C4-2B (cell line): Measurements from ENCODE around the gene MYO9B.

Source experiments
- H3K27ac ChIP-seq: fragments of 450-650 bp; 2 replicates; pipeline ENCODE4 v1.5.1; 2017
- ZFX ChIP-seq: fragments of 450-650 bp; IDR thresholded peaks from 2 replicates; pipeline ENCODE4 v1.6.1; 2017
- TF ChIP-seq, protein P1 (sequence below): fragments of 450-650 bp; conservative IDR thresholded peaks from 2 replicates; pipeline ENCODE4 v1.5.1; 2017; ENCODE audit warnings: mild to moderate bottlenecking

Gene MYO9B

GRCh38 chr19:17256130-17256529 lies 180.6 kb downstream of the MYO9B start:
- TF ChIP-seq, protein P1, sequence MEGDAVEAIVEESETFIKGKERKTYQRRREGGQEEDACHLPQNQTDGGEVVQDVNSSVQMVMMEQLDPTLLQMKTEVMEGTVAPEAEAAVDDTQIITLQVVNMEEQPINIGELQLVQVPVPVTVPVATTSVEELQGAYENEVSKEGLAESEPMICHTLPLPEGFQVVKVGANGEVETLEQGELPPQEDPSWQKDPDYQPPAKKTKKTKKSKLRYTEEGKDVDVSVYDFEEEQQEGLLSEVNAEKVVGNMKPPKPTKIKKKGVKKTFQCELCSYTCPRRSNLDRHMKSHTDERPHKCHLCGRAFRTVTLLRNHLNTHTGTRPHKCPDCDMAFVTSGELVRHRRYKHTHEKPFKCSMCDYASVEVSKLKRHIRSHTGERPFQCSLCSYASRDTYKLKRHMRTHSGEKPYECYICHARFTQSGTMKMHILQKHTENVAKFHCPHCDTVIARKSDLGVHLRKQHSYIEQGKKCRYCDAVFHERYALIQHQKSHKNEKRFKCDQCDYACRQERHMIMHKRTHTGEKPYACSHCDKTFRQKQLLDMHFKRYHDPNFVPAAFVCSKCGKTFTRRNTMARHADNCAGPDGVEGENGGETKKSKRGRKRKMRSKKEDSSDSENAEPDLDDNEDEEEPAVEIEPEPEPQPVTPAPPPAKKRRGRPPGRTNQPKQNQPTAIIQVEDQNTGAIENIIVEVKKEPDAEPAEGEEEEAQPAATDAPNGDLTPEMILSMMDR = no peak
- TF ChIP-seq ZFX = no peak
- H3K27ac ChIP-seq = no peak overlapping the region

- TF ChIP-seq ZFX = no peak
- TF ChIP-seq, protein P1 = no peak
- no peak overlapping the region for H3K27ac ChIP-seq
Observed at GRCh38 chr19:17259118-17259780, 183.7 kb downstream of the MYO9B start.

DNA sequence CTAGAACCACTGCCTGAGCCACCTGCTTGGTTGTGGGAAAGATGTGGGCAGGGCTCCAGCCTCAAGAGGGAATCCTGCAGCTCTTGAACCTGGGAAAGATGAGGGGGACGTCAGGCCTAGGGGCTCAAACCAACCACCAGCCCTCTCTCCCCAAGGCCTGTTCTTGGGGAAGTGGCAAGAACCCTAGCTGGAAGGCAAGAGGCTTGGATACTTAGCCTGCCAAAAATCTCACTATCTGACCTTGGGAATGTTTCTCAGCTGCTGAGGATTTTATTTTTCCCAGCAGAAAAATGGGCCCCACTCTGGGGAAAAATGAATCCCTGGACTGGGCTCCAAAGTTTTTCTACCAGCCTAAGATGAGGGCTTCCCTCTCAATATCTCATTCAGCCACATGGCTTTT lies 184.4 kb downstream of the MYO9B start:
- H3K27ac ChIP-seq = no peak overlapping the region
- TF ChIP-seq, protein P1 = no peak
- no peak for TF ChIP-seq ZFX

DNA sequence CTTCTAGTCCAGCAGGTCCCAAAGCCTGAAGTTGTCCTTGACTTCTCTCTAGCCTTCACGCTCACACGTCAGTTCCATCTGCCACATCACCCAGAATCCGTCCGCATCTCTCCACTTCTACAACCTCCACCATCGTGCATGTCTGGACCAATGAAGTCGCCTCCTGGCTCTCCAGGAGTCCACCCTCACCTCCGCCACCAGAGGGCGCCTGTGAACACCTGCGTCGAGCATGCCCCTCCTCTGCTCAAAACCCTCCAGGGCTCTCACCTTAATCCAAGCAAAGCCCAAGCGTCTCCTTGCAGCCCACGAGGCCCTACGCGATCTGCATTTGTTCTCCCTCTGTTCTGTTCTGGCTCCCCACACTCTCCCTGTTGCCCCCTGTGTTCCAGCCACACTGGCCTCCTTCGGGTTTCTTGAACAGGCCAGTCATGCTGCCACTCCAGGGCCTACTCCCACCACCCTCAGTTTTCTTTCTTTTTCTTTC lies 185.3 kb downstream of the MYO9B start:
- no peak for TF ChIP-seq ZFX
- TF ChIP-seq, protein P1 = peak; percentile 99
- no peak overlapping the region for H3K27ac ChIP-seq

- no peak overlapping the region for H3K27ac ChIP-seq
- no peak for TF ChIP-seq ZFX
- TF ChIP-seq, protein P1 = no peak
Observed at GRCh38 chr19:17262557-17262956, 187.0 kb downstream of the MYO9B start.
